IPS DF 4.7 (cell line): ENCODE data around the gene NR2F2.

Experiments used
- DNase-seq: peaks from one replicate; pipeline ENCODE4 v3.0.0-alpha.2; 2013; ENCODE audit warnings: low spot score; ENCODE audit errors: extremely low read depth

NR2F2 gene

GRCh38 chr15:96341513-96342405, 11.3 kb downstream of the NR2F2 start:
- no peak for DNase-seq

- no peak for DNase-seq
These were observed 12.1 kb downstream of the NR2F2 start for GRCh38 chr15:96342406-96343112.

GRCh38 chr15:96343113-96344059, 12.9 kb downstream of the NR2F2 start:
- DNase-seq = no peak

- DNase-seq = no peak
These were observed 13.7 kb downstream of the NR2F2 start for GRCh38 chr15:96344060-96344705.

- no peak for DNase-seq
These were observed 14.4 kb downstream of the NR2F2 start for GRCh38 chr15:96344706-96345559.

- no peak for DNase-seq
These were observed 15.3 kb downstream of the NR2F2 start for GRCh38 chr15:96345560-96346399.

GRCh38 chr15:96346409-96346970, 16.0 kb downstream of the NR2F2 start:
- DNase-seq = no peak

- no peak for DNase-seq
These were observed 16.9 kb downstream of the NR2F2 start for GRCh38 chr15:96347181-96348111.

- DNase-seq = no peak
These were observed 17.9 kb downstream of the NR2F2 start for GRCh38 chr15:96348112-96349027.

- DNase-seq = no peak
These were observed 18.7 kb downstream of the NR2F2 start for GRCh38 chr15:96349034-96349856.

- DNase-seq = no peak
These were observed 19.6 kb downstream of the NR2F2 start for GRCh38 chr15:96349857-96350720.

GRCh38 chr15:96350934-96351724, 20.6 kb downstream of the NR2F2 start:
- DNase-seq = no peak

GRCh38 chr15:96351761-96352603, 21.5 kb downstream of the NR2F2 start:
- DNase-seq = no peak
